GM04504 (cell line): ENCODE measurements around the gene NAA20.

Source experiments
- DNase-seq: peaks from one replicate; pipeline ENCODE4 v3.0.0-alpha.2; 2012; ENCODE audit warnings: low read depth

The NAA20 gene

GRCh38 chr20:20076297-20077065, 59.3 kb downstream of the NAA20 start:
- peak; percentile 69 for DNase-seq

- no peak for DNase-seq
Observed at GRCh38 chr20:20078041-20078440, 60.9 kb downstream of the NAA20 start.

- no peak for DNase-seq
Observed at GRCh38 chr20:20079102-20079784, 62.1 kb downstream of the NAA20 start.
